Measurements from ENCODE around the gene NCK1.
"Not testable (repeated sequence)": the region's sequence is repeated elsewhere in the genome, so short reads cannot be mapped to it uniquely, and the experiment has no call there.

The NCK1 gene

DNA sequence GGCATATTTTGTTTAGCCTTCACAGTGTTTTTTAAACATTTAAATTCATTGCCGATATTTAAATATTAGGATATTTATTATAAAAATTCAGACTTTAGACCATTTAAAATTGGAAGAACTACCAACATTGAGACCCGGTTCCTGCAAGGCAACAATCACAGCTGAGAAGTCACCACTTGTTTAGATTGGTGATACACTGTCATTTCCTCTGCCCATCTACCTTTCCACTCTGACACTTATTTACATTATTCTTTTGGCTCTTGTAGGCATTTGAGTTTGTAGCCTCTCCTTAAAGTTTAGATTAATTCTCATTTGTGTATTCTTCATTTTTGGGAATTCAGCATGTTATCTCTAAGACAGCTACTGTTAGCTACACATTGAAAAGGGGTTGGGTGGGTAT is 85.5 kb downstream of the NCK1 start:
- no peak for DNase-seq (ENCODE audit: low read depth in 2 of 2)

DNA sequence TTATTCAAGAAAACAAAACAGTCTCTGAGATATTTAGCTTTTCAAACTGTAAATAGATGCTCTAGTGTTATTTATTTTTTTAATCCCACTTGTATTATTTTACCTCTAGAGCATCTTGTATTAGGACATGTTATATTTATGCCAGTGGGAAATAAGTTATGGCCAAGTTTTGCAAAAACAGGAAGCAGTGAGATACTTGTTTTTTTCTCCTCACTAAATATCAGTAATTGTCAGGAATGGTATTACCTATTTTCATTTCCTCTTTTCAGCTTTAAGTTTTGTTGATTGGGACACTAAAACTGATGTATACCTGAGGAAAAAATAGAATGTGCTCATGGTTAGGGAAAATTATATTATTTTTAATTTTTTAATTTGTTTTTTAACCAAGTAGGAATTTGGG is 87.1 kb downstream of the NCK1 start:
- DNase-seq (ENCODE audit: low read depth in 2 of 2), result no peak

- no peak for DNase-seq (ENCODE audit: low read depth in 2 of 2)
Measured at GRCh38 chr3:136949708-136950107, 87.7 kb downstream of the NCK1 start.

DNA sequence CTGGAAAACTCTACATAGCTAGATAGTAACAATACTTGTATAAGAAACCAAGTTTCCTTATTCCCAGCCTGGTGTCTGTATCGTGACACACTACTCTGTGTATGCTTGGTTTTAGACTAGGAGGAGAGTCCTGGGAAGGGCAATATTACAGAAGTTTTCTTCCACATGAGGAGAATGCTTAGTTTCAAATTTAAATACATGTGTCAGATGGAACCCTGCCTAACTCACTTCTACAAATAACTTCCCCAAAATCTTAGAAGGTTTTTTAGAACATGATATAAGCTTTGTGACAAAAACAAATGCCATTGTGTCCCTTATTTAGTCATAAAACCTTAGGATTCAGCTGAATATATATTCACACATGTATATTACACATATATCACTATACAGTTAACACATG is 88.6 kb downstream of the NCK1 start:
- no peak for DNase-seq (ENCODE audit: low read depth in 2 of 2)

GRCh38 chr3:136952292-136952691 is 90.3 kb downstream of the NCK1 start:
- no peak for DNase-seq (ENCODE audit: low read depth in 2 of 2)

- no peak for DNase-seq (ENCODE audit: low read depth in 2 of 2)
Measured at GRCh38 chr3:136954251-136954650, 92.2 kb downstream of the NCK1 start.

DNA sequence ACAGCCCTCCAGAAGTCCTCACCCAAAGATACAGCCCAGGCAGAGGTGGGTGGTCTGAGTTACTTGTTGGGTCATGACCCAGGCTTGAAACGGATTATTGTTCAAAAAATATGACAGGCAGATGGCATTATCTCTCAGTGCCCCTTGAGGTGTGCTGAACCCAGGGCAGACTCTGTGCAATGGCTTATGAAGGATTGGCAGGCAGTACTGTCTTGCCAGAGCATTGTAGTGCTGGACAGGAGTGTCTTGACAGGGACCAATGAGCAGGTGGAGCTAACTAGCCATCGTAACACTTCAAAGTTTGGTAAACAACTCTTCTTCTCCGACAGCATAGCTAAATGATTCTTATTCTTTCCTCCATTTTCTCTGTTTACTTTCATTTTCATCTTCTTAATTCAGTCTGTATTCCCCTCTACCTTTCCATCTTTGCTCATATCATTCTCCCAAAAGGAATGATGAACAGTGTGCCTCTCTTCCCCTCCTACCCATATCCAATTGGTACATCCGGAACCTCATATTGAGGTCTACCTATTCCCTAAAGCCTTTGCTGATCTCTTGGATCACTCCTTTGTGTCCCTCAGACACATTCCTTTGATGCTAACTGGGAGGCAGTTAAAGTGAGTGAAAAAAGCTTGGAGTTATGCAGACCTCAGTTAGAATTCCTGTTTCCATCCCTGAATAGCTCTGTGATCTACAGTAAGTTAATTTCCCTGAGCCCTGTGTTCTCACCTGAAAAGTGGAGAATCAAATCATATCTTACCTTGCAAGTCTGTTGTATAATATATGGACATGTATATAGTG is 93.2 kb downstream of the NCK1 start:
- DNase-seq (ENCODE audit: low read depth in 2 of 2), result no peak

DNA sequence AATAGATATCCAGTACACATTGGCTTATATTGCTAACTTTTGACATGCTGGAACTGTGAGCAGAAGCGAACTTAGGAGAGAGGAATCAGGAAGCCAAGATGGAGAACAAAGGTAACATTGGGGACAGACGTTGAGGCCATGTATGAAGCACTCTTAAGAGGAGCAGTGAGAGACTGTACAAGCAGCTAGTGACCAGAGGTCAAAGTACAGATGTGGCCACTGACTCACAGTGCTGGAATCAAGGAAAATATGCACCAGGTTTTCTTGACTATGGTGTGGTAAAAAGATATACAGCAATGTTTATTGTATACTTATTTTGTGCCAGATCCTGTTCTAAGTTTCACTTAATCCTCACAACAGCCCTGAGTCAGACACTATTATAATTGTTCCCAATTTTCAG is 93.8 kb downstream of the NCK1 start:
- no peak for DNase-seq (ENCODE audit: low read depth in 2 of 2)

DNA sequence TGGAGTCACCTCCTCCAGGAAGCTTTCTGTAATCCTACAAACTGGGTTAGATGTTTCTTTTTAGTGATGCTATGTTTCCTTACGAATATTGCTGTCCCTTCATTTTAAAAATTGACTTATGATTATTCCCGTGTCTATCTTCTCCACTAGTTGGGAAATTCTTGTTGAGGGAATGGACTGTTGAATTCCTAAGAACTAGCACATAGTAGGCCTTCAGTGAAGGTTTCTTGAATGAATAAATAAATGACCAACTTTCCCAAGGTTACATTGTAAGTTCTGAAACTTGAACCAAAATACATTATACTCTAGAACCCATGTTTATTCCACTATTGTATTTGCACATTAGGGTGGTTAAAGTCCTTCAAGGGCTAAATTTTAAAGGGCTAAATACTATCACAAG is 95.0 kb downstream of the NCK1 start:
- no peak for DNase-seq (ENCODE audit: low read depth in 2 of 2)

- no peak for DNase-seq (ENCODE audit: low read depth in 2 of 2)
Measured at GRCh38 chr3:136957751-136958288, 95.8 kb downstream of the NCK1 start, which contains the start of gene IL20RB. IL20RB (plus strand) TSS chr3:136957983; CDS start chr3:136958114, 131 bp downstream.

GRCh38 chr3:136958939-136959338 is 96.9 kb downstream of the NCK1 start:
- DNase-seq (ENCODE audit: low read depth in 2 of 2), result no peak

DNA sequence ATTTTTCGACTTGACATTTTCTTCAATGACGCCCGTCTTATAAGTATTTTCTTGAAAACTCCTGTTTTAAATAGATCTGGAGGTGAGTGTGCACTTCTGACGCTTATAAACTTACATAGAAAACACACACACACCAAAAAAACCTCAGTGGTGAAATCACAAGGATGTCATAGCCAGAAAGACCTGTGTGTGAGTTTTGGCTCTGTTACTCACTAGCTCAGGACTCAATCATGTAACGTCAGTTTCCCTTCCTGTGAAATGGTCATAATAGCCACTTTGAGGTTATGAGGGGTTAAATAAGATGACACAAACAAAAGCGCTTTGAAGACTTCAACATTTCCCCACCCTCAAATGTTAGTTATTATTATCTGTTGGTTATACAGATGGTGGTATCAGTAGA is 97.6 kb downstream of the NCK1 start:
- DNase-seq (ENCODE audit: low read depth in 2 of 2), result no peak

GRCh38 chr3:136960838-136961836 is 99.1 kb downstream of the NCK1 start:
- DNase-seq (ENCODE audit: low read depth in 2 of 2), result no peak

DNA sequence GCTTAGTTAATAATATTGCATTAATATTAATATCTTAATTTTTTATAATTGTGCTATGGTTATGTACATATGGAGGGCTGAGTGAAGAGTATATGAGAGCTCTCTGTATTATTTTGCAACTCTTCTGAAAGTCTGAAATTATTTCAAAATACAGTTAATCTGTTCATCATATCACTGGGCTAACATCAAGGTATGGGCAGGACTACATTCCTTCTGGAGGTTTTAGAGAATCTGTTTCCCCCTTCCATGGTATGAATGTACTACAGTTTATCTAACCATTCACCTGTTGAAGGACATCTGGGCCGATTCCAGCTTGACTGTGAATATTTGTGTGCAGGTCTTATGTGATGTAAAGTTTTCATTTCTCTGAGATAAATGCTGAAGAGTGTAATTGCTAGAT is 100.9 kb downstream of the NCK1 start:
- DNase-seq (ENCODE audit: low read depth in 2 of 2), result no peak

- DNase-seq (ENCODE audit: low read depth in 2 of 2), result not testable (repeated sequence)
Measured at GRCh38 chr3:136969539-136969938, 107.5 kb downstream of the NCK1 start.

DNA sequence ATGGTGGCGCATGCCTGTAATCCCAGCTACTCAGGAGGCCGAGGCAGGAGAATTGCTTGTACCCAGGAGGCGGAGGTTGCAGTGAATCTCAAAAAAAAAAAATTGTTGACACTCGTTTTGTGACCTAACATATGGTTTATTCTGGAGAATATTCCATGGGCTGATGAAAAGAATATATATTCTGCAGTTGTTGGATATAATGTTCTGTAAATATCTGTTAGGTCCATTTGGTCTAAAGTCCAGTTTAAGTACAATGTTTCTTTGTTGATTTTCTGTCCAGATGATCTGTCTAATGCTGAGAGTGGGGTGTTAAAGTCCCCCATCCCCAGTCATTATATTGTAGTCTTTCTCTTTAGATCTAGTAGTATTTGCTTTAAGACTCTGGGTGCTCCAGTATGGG is 111.3 kb downstream of the NCK1 start:
- DNase-seq (ENCODE audit: low read depth in 2 of 2), result no peak

- no peak for DNase-seq (ENCODE audit: low read depth in 2 of 2)
Measured at GRCh38 chr3:136974670-136975069, 112.7 kb downstream of the NCK1 start.

- no peak for DNase-seq (ENCODE audit: low read depth in 2 of 2)
Measured at GRCh38 chr3:136979204-136979603, 117.2 kb downstream of the NCK1 start.

- DNase-seq (ENCODE audit: low read depth in 2 of 2), result no peak
Measured at GRCh38 chr3:136979684-136980083, 117.7 kb downstream of the NCK1 start.

DNA sequence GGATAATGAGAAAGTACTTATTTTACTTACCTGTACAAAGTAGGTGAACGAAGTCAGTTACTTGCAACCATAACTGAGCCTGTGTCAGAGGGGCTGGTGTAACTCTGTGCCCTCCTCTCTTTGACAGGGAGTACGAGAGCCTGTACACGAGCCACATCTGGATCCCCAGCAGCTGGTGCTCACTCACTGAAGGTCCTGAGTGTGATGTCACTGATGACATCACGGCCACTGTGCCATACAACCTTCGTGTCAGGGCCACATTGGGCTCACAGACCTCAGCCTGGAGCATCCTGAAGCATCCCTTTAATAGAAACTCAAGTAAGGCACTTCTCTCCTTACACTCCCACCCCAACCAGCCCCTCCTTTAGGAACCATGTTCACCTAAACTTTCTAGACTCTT is 120.0 kb downstream of the NCK1 start:
- no peak for DNase-seq (ENCODE audit: low read depth in 2 of 2)

GRCh38 chr3:136982520-136983138 is 120.6 kb downstream of the NCK1 start:
- no peak for DNase-seq (ENCODE audit: low read depth in 2 of 2)

GRCh38 chr3:136984837-136985236 is 122.8 kb downstream of the NCK1 start:
- no peak for DNase-seq (ENCODE audit: low read depth in 2 of 2)
